ENCODE data around the gene MYZAP.

The MYZAP gene

GRCh38 chr15:57582090-57582489, 9.6 kb upstream of the MYZAP start:
- no peak overlapping the region for H3K4me3 ChIP-seq (ENCODE audit: low read depth, low read length)
- no peak for DNase-seq (ENCODE audit: low read depth, low spot score)
- TF ChIP-seq CTCF (IDR thresholded peaks at IDR 0.05; ENCODE audit: insufficient read depth, low read length, missing control alignments), result no peak
- ChIA-PET CTCF (no interaction called here), POLR2A (no interaction called here)

GRCh38 chr15:57583282-57583681, 8.4 kb upstream of the MYZAP start:
- POLR2A ChIA-PET, result no interaction called here
- CTCF ChIA-PET, result interaction anchor here (0.7 to 1.4 kb wide), 2 partner anchors 22 to 23 kb away, joined by 3 read pairs; no protein-coding TSS in a partner anchor
- no peak for DNase-seq (ENCODE audit: low read depth, low spot score)
- H3K4me3 ChIP-seq (ENCODE audit: low read depth, low read length), result no peak overlapping the region
- no peak for TF ChIP-seq CTCF (IDR thresholded peaks at IDR 0.05; ENCODE audit: insufficient read depth, low read length, missing control alignments)

GRCh38 chr15:57583720-57584119, 8.0 kb upstream of the MYZAP start:
- CTCF ChIA-PET, result interaction anchor here (1.4 kb wide), 1 partner anchor 22 kb away, joined by 3 read pairs; no protein-coding TSS in a partner anchor
- H3K4me3 ChIP-seq (ENCODE audit: low read depth, low read length), result no peak overlapping the region
- POLR2A ChIA-PET, result no interaction called here
- TF ChIP-seq CTCF (IDR thresholded peaks at IDR 0.05; ENCODE audit: insufficient read depth, low read length, missing control alignments), result no peak
- no peak for DNase-seq (ENCODE audit: low read depth, low spot score)

GRCh38 chr15:57586661-57587424, 4.9 kb upstream of the MYZAP start:
- CTCF ChIA-PET, result interaction anchor here (0.9 to 4.9 kb wide), 4 partner anchors 22 to 26 kb away, joined by 3 to 27 read pairs (median 4); no protein-coding TSS in a partner anchor

GRCh38 chr15:57589281-57589680, 2.4 kb upstream of the MYZAP start:
- TF ChIP-seq CTCF (IDR thresholded peaks at IDR 0.05; ENCODE audit: insufficient read depth, low read length, missing control alignments), result no peak
- ChIA-PET CTCF (interaction anchor here (4.9 kb wide), 1 partner anchor 28 kb away, joined by 27 read pairs; no protein-coding TSS in a partner anchor), POLR2A (no interaction called here)
- no peak overlapping the region for H3K4me3 ChIP-seq (ENCODE audit: low read depth, low read length)
- DNase-seq (ENCODE audit: low read depth, low spot score), result no peak

More at GRCh38 chr15:57586661-57587424, 4.9 kb upstream of the MYZAP start:
- DNase-seq (ENCODE audit: low read depth, low spot score), result no peak
- no peak overlapping the region for H3K4me3 ChIP-seq (ENCODE audit: low read depth, low read length)
- no peak for TF ChIP-seq CTCF (IDR thresholded peaks at IDR 0.05; ENCODE audit: insufficient read depth, low read length, missing control alignments)
- POLR2A ChIA-PET, result no interaction called here

GRCh38 chr15:57589754-57590153, 1.9 kb upstream of the MYZAP start:
- no peak for TF ChIP-seq CTCF (IDR thresholded peaks at IDR 0.05; ENCODE audit: insufficient read depth, low read length, missing control alignments)
- no peak overlapping the region for H3K4me3 ChIP-seq (ENCODE audit: low read depth, low read length)
- DNase-seq (ENCODE audit: low read depth, low spot score), result no peak
- ChIA-PET CTCF (interaction anchor here (4.9 kb wide), 1 partner anchor 29 kb away, joined by 27 read pairs; no protein-coding TSS in a partner anchor), POLR2A (no interaction called here)
